MM.1S (cell line): ENCODE data around the gene ERVK3-1.

Experiments used
- DNase-seq: peaks from one replicate; pipeline ENCODE4 v3.0.0-alpha.2; 2015
- H2AFZ ChIP-seq: fragments of 300-600 bp; sonication (generic); 2 replicates; pipeline ENCODE4 v1.6.0; 2016; ENCODE audit warnings: antibody characterized with exemption, low read length
- H3F3A ChIP-seq: fragments of 300-600 bp; sonication (generic); 2 replicates; pipeline ENCODE4 v1.6.1; 2016; ENCODE audit warnings: mild to moderate bottlenecking, antibody characterized with exemption, low read length, moderate library complexity, mixed read lengths; ENCODE audit not compliant: insufficient read depth
- H3K27ac ChIP-seq: fragments of 300-600 bp; sonication (generic); 2 replicates; pipeline ENCODE4 v1.5.1; 2016; ENCODE audit warnings: mild to moderate bottlenecking, low read length
- H3K27me3 ChIP-seq: fragments of 300-600 bp; sonication (generic); replicated peaks from 2 replicates; pipeline ENCODE4 v1.6.0; 2016; ENCODE audit warnings: low read length; ENCODE audit not compliant: insufficient read depth
- H3K36me3 ChIP-seq: fragments of 300-600 bp; sonication (generic); replicated peaks from 2 replicates; pipeline ENCODE4 v1.6.1; 2016; ENCODE audit warnings: mild to moderate bottlenecking, low read length, mixed read lengths; ENCODE audit not compliant: insufficient read depth
- H3K4me1 ChIP-seq: fragments of 300-600 bp; sonication (generic); 2 replicates; pipeline ENCODE4 v1.6.1; 2016; ENCODE audit warnings: low read length, mixed read lengths
- H3K4me2 ChIP-seq: fragments of 300-600 bp; sonication (generic); 2 replicates; pipeline ENCODE4 v1.6.0; 2016; ENCODE audit warnings: low read depth, low read length
- H3K4me3 ChIP-seq: fragments of 300-600 bp; sonication (generic); 2 replicates; pipeline ENCODE4 v1.5.1; 2016; ENCODE audit warnings: low read length, mixed read lengths
- H3K79me2 ChIP-seq: fragments of 300-600 bp; sonication (generic); 2 replicates; pipeline ENCODE4 v1.6.1; 2016; ENCODE audit warnings: mixed run types, low read length, mixed read lengths
- H3K9ac ChIP-seq: fragments of 300-600 bp; sonication (generic); 2 replicates; pipeline ENCODE4 v1.6.1; 2016; ENCODE audit warnings: low read length, mixed read lengths
- H3K9me2 ChIP-seq: fragments of 300-600 bp; sonication (generic); replicated peaks from 2 replicates; pipeline ENCODE4 v1.6.1; 2016; ENCODE audit warnings: mild to moderate bottlenecking, low read length, mixed read lengths; ENCODE audit not compliant: insufficient read depth
- H3K9me3 ChIP-seq: fragments of 300-600 bp; sonication (generic); replicated peaks from 2 replicates; pipeline ENCODE4 v1.6.1; 2016; ENCODE audit warnings: mild to moderate bottlenecking, low read length, mixed read lengths; ENCODE audit not compliant: insufficient read depth
- H4K20me1 ChIP-seq: fragments of 300-600 bp; sonication (generic); 2 replicates; pipeline ENCODE4 v1.6.1; 2016; ENCODE audit warnings: mild to moderate bottlenecking, low read length, moderate library complexity, mixed read lengths; ENCODE audit not compliant: insufficient read depth
- EZH2 ChIP-seq: fragments of 300-600 bp; sonication (generic); optimal IDR thresholded peaks from 2 replicates; pipeline ENCODE3; 2017; ENCODE audit warnings: low read depth, mild to moderate bottlenecking, antibody characterized with exemption, low read length, mixed read lengths
- EZH2phosphoT487 ChIP-seq: fragments of 300-600 bp; sonication (generic); IDR thresholded peaks from 2 replicates; pipeline ENCODE4 v1.6.1; 2018; ENCODE audit warnings: antibody characterized with exemption, low read length
- TF ChIP-seq, protein P1 (sequence below): fragments of 300-600 bp; sonication (generic); IDR thresholded peaks from 2 replicates; pipeline ENCODE4 v1.5.1; 2016; ENCODE audit warnings: antibody characterized with exemption, low read length, mixed read lengths

Gene ERVK3-1

DNA sequence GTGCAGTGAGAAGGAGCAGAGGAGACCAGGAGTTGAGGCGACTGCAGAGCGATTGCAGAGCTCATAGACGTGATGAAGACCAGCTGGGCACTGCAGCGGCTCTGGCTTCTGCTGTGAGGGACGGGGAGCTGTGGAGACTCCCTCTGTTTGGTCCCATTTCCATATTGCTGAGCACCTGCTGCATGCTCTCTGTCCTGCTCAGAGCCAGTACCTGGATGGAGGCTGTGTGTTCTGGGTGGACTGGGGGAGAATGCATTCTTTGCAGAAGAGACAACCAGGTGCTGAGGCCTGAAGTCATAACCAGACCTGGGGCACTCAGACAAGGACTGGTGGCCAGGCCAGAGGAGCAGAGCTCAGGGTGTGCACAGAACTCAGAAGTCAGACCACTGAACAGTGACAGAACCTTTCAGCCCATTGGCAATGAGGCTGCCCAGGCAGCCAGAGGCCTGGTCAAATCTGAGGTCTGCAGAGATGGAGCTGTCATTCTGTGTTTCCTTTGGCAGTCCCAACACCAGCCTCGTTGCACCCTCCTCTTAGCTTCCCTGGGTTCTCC lies 49.4 kb downstream of the ERVK3-1 start:
- TF ChIP-seq EZH2phosphoT487 = no peak
- TF ChIP-seq, protein P1, sequence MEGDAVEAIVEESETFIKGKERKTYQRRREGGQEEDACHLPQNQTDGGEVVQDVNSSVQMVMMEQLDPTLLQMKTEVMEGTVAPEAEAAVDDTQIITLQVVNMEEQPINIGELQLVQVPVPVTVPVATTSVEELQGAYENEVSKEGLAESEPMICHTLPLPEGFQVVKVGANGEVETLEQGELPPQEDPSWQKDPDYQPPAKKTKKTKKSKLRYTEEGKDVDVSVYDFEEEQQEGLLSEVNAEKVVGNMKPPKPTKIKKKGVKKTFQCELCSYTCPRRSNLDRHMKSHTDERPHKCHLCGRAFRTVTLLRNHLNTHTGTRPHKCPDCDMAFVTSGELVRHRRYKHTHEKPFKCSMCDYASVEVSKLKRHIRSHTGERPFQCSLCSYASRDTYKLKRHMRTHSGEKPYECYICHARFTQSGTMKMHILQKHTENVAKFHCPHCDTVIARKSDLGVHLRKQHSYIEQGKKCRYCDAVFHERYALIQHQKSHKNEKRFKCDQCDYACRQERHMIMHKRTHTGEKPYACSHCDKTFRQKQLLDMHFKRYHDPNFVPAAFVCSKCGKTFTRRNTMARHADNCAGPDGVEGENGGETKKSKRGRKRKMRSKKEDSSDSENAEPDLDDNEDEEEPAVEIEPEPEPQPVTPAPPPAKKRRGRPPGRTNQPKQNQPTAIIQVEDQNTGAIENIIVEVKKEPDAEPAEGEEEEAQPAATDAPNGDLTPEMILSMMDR = no peak
- no peak for TF ChIP-seq EZH2
- H3K27me3 ChIP-seq = no peaks in the 10 kb centered on the region
- H3K4me1 ChIP-seq = no peaks in the 10 kb centered on the region
- no peaks in the 10 kb centered on the region for H3F3A ChIP-seq
- no peaks in the 10 kb centered on the region for H3K79me2 ChIP-seq
- no peak overlapping the region for H3K27ac ChIP-seq
- no peak for DNase-seq
- no peaks in the 10 kb centered on the region for H3K36me3 ChIP-seq
- no peak overlapping the region for H2AFZ ChIP-seq
- no peak overlapping the region for H3K9ac ChIP-seq
- no peaks in the 10 kb centered on the region for H3K9me2 ChIP-seq
- no peaks in the 10 kb centered on the region for H3K9me3 ChIP-seq
- H3K4me2 ChIP-seq = no peak overlapping the region
- H3K4me3 ChIP-seq = no peak overlapping the region
- no peaks in the 10 kb centered on the region for H4K20me1 ChIP-seq

DNA sequence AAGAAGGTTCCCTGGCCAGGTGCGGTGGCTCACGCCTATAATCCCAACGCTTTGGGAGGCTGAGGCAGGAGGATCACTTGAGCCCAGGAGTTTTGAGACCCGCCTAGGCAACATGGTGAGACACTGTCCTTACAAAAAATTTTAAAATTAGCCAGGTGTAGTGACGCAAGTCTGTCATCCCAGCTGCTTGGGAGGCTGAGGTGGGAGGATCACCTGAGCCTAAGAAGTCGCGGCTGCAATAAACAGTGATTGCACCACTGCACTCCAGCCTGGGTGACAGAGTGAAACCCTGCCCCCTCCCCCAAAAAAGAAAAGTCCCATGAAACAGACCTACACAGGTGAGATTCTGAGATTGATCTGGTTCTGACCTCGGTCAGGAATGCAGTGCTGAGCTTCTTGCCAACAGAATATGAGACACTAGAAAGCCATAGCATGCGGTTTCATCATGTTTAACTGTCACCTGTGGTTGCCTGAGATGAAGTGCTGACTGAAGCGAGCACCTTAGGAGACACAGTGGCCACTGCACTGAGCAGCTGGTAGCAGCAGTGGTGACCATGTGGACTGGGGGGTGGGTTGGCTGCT lies 50.1 kb downstream of the ERVK3-1 start:
- H3K9me3 ChIP-seq = no peaks in the 10 kb centered on the region

DNA sequence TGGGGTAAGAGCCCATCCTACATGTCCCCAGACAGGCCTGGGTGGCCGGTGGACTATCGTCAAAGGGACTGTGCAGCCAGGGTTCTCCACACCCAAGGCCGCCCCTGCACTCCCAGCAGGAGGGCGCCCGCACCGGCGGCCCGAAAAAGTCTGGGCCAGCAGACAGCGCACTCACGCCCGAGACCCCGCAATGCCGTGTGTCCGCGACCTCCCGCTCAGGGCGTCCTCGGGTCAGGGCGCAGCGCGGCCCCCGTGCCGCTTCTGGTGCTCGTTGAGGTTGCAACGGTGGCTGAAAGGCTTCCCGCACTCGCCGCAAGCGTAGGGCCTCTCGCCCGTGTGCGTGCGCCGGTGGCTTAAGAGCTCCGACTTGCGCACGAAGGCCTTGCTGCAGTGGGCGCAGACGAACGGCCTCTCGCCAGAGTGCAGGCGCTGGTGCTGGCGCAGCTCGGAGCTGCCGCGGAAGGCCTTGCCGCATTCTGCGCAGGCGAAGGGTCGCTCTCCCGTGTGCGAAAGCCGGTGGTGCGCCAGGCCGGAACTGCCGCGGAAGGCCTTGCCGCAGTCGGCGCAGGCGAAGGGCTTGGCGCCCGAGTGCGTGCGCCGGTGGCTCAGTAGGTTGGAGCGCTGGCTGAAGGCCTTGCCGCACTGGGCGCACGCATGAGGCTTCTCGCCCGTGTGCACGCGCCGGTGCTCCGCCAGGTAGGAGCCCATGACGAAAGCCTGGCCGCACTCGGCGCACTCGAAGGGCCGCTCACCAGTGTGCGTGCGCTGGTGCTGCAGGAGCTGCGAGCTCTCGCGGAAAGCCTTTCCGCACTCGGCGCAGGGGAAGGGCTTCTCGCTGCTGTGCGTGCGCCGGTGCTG lies 51.0 kb downstream of the ERVK3-1 start:
- no peak overlapping the region for H3K4me3 ChIP-seq
- no peak for DNase-seq
- no peaks in the 10 kb centered on the region for H3K9me2 ChIP-seq
- H3K36me3 ChIP-seq = no peaks in the 10 kb centered on the region
- H3K4me1 ChIP-seq = no peaks in the 10 kb centered on the region
- H3F3A ChIP-seq = no peaks in the 10 kb centered on the region
- H3K4me2 ChIP-seq = no peak overlapping the region
- H2AFZ ChIP-seq = no peak overlapping the region
- no peaks in the 10 kb centered on the region for H3K9me3 ChIP-seq
- no peak overlapping the region for H3K9ac ChIP-seq
- H3K27ac ChIP-seq = no peak overlapping the region
- no peaks in the 10 kb centered on the region for H3K27me3 ChIP-seq
- no peaks in the 10 kb centered on the region for H4K20me1 ChIP-seq
- H3K79me2 ChIP-seq = no peaks in the 10 kb centered on the region
- TF ChIP-seq EZH2 (no peak), EZH2phosphoT487 (no peak)
- TF ChIP-seq, protein P1 = no peak

More for the DNA sequence above, 50.1 kb downstream of the ERVK3-1 start:
- no peak overlapping the region for H3K4me2 ChIP-seq
- H3K79me2 ChIP-seq = no peaks in the 10 kb centered on the region
- H3K9me2 ChIP-seq = no peaks in the 10 kb centered on the region
- H3F3A ChIP-seq = no peaks in the 10 kb centered on the region
- H3K9ac ChIP-seq = no peak overlapping the region
- TF ChIP-seq, protein P1 = no peak
- TF ChIP-seq EZH2 (no peak), EZH2phosphoT487 (no peak)
- H3K27me3 ChIP-seq = no peaks in the 10 kb centered on the region
- no peaks in the 10 kb centered on the region for H3K4me1 ChIP-seq
- H3K27ac ChIP-seq = no peak overlapping the region
- no peaks in the 10 kb centered on the region for H4K20me1 ChIP-seq
- no peak overlapping the region for H2AFZ ChIP-seq
- no peak overlapping the region for H3K4me3 ChIP-seq
- DNase-seq = no peak
- H3K36me3 ChIP-seq = no peaks in the 10 kb centered on the region
